Activated T-cell treated with anti-CD3 and anti-CD28 coated beads, Interleukin-2, amount 50 U/mL, for 1 hour (primary cell): ENCODE results near the gene DNAI2.
"Not testable (repeated sequence)": the region's sequence is repeated elsewhere in the genome, so short reads cannot be mapped to it uniquely, and the experiment has no call there.

ENCODE experiments used
- DNase-seq: peaks from one replicate; pipeline ENCODE4 v3.0.0-alpha.2; 2020

Gene DNAI2

GRCh38 chr17:74277935-74278334 is 3.9 kb downstream of the DNAI2 start:
- DNase-seq = no peak

- not testable (repeated sequence) for DNase-seq
Observed at GRCh38 chr17:74279617-74280016, 5.6 kb downstream of the DNAI2 start.

- peak; percentile 47 for DNase-seq
Observed at GRCh38 chr17:74280093-74280513, 6.1 kb downstream of the DNAI2 start.

GRCh38 chr17:74281799-74282198 is 7.8 kb downstream of the DNAI2 start:
- DNase-seq = no peak

GRCh38 chr17:74282274-74282586 is 8.2 kb downstream of the DNAI2 start:
- not testable (repeated sequence) for DNase-seq

- DNase-seq = peak; percentile 46
Observed at GRCh38 chr17:74282587-74283370, 8.7 kb downstream of the DNAI2 start.

- no peak for DNase-seq
Observed at GRCh38 chr17:74283371-74283673, 9.3 kb downstream of the DNAI2 start.

GRCh38 chr17:74287031-74287602 is 13.1 kb downstream of the DNAI2 start:
- DNase-seq = no peak

- no peak for DNase-seq
Observed at GRCh38 chr17:74288785-74289184, 14.8 kb downstream of the DNAI2 start.

GRCh38 chr17:74289688-74290087 is 15.7 kb downstream of the DNAI2 start:
- no peak for DNase-seq

- no peak for DNase-seq
Observed at GRCh38 chr17:74290340-74290739, 16.3 kb downstream of the DNAI2 start.

GRCh38 chr17:74292495-74292894 is 18.5 kb downstream of the DNAI2 start:
- no peak for DNase-seq

GRCh38 chr17:74295625-74296547 is 21.9 kb downstream of the DNAI2 start:
- DNase-seq = no peak

GRCh38 chr17:74296548-74296936 is 22.5 kb downstream of the DNAI2 start:
- peak; percentile 32 for DNase-seq

GRCh38 chr17:74297941-74298340 is 23.9 kb downstream of the DNAI2 start:
- DNase-seq = no peak

GRCh38 chr17:74298778-74299177 is 24.7 kb downstream of the DNAI2 start:
- no peak for DNase-seq

GRCh38 chr17:74299226-74300009 is 25.4 kb downstream of the DNAI2 start:
- no peak for DNase-seq

- no peak for DNase-seq
Observed at GRCh38 chr17:74303305-74303704, 29.3 kb downstream of the DNAI2 start.

- DNase-seq = no peak
Observed at GRCh38 chr17:74304184-74304583, 30.1 kb downstream of the DNAI2 start.

GRCh38 chr17:74305865-74306654 is 32.0 kb downstream of the DNAI2 start:
- no peak for DNase-seq

- no peak for DNase-seq
Observed at GRCh38 chr17:74307984-74308773, 34.1 kb downstream of the DNAI2 start.
